GM21717 (cell line): Measurements from ENCODE around the gene MAST4.

Source experiments
- ATAC-seq: cut with Tn5 transposase; IDR thresholded peaks from one replicate; pipeline ENCODE4 v1.9.1; 2021; ENCODE audit warnings: mild to moderate bottlenecking, moderate library complexity; ENCODE audit not compliant: unreplicated experiment

The MAST4 gene

DNA sequence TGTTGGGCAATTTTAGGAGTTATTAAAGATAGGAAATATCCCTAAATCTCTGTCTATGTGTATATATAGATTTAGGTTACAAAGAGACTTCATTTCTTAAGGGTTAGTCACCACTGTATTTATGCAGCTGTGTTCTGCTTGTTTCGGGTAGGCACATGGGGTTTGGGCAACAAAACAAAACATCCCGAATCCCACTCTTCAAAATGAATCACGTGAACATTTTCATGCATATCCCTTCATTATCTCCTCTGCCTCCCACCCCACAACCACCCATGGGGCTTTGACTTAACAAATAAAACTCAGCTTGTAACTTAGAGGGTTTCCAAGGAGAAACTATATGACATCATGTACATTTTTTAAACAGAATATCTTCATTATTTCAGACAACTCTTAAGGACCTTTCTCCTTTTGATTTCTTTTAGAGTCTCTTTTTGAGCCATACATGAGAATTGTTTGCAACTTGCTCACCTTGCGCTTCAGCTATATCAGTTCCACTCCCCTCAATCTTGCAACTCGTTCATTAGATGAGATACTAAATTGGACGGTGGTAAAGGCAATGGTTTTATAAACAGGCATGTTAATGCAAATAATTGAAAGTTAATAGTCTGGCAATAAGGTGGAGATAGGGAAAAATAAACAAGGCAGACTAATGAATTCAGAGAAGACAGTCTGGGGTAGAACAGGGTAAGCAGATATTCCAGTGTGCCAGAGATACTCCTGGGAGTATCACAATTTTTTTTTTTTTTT lies 463.7 kb downstream of the MAST4 start:
- no peak for ATAC-seq

DNA sequence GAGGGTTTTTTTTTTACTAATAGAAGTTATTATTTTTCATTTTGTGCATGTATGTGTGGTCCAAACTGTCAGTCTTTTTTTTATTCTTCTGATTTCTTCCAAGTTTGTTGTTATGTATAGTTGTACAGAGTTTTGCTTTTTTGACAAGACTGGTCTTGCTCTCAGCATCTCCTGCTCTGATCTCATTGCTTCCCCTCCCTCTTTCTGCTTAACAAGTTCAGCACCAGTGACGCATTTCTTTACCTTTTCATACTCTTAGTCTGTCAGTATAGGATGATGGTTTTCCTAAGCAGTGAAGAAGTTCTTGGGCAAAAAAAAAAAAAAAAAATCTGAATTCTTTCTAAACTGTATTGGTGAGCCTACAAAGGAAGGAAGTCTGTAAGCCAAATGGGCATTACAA lies 465.3 kb downstream of the MAST4 start:
- ATAC-seq, result no peak

DNA sequence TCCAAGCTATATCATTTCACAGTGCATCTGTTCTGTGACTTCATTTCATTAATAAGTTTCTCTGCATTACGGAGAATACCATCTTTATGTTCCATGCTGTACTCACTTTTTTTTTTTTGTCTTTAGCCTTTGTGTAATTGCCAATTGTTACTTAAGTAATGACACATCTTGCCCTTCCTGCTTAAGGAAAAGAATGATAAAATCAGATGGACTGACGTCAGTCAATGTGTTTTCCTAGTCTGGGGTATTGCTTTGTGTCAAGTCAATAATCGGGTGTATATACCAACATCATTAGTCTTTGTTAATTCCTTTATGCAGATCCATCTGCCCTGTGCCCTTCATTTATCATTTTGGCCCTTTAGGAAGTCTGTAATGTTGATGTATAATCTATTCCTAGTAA lies 466.9 kb downstream of the MAST4 start:
- no peak for ATAC-seq

DNA sequence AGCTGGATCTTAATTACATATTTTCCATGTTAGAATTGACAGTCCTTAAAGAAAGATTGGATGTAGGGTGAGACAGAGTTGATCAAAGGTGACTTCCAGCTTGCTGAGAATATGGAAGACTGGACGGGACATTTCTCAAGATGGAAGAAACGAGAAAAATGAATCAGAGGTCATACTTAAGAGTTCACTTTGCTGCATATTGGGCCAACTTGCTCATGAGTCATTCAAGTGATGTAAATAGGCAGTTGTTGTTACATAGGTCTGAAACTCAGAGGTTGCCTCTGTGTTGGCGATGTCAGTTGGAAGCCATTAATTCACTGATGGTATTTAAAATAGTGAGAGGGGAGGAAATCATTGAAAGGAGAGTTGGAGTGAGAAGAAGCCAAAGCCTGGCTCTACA lies 467.6 kb downstream of the MAST4 start:
- no peak for ATAC-seq

GRCh38 chr5:67065237-67065636 lies 469.0 kb downstream of the MAST4 start:
- ATAC-seq, result no peak

GRCh38 chr5:67065696-67066095 lies 469.5 kb downstream of the MAST4 start:
- no peak for ATAC-seq

DNA sequence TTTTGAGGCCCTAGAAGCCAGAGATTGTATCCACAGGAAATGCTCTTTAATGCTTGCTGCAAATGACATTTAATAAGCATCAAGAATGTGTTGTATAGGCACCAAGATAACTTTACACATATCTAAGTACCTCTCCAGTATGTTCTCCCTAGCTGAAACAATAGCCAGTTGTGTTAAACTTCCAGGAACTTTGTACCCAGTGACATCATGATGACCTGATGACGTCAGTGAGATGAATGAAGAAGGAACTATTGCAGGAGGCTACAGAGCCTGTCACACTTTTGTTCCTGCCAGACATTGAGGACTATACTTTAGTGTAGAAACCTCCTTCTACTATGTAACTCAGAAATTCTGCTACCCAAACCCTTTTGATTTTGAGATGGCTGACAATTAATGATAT lies 470.6 kb downstream of the MAST4 start:
- no peak for ATAC-seq

GRCh38 chr5:67073045-67073680 lies 477.0 kb downstream of the MAST4 start:
- no peak for ATAC-seq

GRCh38 chr5:67077296-67077695 lies 481.1 kb downstream of the MAST4 start:
- no peak for ATAC-seq

DNA sequence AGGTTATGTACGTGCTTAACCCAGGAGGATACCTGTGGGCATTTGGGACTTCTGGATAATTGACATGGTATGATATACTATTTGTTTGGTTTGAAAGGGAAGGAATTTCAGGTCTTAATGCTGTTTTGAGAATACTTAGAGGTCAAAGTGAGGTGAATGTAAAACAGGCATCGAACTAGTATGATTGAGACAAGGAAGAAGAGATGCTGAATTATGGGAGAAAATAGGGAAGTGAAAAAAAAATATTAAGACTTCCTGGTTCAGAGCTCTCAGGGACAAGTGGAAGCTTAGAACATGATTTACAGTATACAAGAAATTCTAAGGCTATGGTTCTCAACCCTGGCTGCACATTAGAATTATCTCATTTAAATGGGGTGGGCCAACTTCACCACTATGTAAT lies 485.1 kb downstream of the MAST4 start:
- ATAC-seq, result no peak

DNA sequence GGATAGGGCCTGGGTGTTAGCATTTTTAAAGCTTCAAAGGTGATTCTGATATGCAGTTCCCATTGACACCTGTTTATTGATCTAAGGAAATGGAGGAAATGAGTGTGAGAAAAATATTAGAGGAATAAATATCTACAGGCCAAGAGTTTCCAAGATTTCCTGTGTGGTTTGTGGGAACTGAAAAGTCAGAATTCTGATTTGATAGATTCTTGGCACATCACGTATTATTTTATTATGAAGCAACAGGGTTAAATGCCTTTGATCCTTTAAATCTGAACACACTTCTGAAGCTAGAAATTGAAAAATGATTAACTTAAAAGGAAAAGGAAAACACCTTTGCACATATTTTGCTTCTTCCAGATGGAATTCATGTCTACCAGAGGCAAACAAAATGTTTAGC lies 486.7 kb downstream of the MAST4 start:
- no peak for ATAC-seq

DNA sequence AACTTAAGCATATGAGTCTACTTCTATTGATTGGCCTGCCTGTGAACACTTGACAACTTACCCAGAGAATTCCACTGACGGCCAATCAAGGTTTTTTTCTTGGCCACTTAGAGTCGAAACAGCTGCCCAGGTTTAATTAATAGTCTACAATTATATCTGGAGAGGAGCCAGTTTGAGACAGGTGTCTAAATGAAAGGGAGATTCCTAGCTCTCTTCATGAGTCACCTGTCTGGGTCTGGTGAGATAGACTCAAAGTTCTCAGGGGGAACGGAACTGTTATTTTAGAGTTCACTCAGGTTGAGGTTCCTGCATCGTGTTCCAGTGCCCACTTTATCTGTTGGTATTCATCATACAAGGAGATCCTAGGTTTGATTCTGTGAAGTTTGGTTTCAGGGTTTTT lies 489.4 kb downstream of the MAST4 start:
- ATAC-seq, result no peak

DNA sequence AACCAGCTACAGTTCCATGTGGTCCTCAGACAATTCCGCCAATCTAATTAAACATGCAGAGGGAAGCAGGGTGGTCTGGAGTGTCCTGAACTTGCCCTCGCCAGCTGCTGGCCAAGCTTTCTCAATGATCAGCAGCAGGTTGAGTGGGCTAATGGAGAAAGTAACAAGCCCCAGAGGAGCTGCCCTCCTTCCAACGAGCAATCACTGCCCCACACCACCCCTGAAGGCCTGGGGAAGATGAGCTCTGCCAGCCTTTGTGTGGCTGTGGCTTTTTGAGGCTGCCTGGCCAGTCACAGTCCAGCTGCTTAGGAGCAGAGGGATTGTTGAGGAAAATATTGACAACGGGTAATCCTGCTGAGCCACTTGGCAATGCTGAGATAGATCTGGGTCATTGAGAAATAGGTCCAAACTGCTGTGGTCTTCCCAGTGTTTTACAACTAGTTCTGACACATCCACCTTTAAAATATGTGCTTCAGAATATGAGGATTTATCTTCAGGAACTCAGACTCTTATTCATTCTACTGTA lies 493.1 kb downstream of the MAST4 start:
- no peak for ATAC-seq

DNA sequence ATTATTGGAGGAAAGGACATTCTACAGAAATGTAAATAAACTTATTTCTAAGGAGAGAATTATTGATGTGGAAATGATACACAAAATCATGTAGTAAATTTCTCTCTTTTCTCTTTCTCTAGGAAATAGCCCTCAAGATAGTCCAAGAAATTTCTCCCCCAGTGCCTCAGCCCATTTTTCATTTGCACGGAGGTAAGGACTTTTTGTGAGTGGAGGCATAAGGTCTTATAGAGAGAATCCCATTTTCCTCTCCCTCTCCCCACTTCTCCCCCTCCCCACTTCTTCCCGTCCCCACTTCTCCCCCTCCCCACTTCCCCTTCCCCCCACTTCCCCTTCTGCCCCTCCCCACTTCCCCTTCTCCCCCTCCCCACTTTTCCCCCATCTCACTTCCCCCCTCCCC lies 493.8 kb downstream of the MAST4 start:
- no peak for ATAC-seq

- no peak for ATAC-seq
Measured at GRCh38 chr5:67090593-67090992, 494.4 kb downstream of the MAST4 start.

- no peak for ATAC-seq
Measured at GRCh38 chr5:67092535-67092934, 496.3 kb downstream of the MAST4 start.

GRCh38 chr5:67093279-67093678 lies 497.1 kb downstream of the MAST4 start:
- ATAC-seq, result no peak

DNA sequence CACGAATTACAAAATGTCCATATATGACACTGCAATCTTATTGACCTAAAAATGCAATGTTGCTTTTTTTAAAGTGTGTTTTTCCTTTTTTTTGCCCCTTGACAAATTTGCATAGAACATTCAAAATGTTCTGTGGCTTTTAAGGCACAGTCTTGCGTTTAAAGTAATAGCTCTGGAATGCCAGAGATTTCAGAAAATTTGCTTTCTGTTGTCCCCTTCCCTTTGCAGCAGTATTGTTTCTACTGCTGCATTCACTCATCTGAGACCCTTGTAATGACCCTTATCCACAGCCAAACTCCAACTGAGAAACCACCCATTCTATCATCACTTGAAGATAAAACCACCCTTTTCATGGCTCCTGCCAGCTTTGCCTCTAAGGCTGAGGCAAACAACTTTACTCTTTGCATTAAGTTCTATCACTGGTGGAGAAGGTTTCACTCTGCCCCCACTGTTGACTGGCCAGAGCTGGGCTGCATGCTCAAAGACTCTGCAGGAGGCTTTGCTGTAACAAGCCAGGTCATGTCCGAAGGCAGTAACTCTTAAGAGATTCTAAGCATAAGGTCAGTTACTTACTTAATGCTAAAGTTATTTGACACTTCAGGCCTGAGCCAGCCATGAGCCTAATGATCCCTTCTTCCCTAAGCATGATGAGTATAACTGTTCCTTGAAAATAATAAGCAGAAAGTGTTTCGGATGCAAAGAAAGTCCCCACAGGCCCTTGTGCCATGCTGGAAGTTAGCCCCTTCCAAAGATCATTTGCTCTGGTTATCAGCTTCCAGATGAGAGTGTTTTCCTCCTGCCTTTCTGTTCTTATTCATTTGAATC lies 498.5 kb downstream of the MAST4 start:
- ATAC-seq, result no peak

DNA sequence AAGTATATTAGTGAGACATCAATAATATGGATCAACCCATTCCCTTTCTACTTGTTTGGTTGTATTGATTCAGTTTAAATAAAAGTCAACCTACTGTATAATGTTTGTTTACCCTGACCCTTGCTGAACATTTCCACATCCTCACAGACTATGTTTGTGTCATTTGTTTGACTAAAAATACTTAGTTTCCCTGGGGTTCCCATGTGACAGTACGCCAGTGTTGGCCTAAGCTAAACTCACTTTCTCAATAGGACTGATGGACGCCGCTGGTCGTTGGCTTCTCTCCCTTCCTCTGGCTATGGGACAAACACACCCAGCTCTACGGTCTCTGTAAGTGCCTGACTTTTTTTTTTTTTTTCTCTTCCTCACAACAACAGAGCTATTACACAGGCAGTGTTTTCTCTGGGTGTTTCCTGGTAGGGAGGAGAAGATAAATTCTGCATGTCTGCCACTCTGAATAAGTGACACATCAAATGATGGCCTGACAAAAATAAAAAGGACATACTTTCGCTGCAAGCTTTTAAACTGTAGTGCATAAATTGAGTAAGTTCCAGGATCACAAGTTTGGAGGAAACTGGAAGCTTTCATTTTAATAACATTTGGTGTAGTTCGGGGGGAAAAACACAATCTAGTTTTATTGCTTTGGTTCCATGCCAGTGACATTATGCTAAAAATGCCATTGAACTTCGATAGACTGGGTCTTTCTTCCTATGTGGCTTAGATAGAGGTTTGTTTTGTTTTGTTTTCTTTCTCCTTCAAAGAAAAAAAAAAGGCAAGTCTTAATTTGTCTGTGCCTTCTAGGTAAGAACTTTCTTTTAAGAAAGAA lies 499.4 kb downstream of the MAST4 start:
- ATAC-seq, result no peak

GRCh38 chr5:67098656-67099055 lies 502.5 kb downstream of the MAST4 start:
- no peak for ATAC-seq

DNA sequence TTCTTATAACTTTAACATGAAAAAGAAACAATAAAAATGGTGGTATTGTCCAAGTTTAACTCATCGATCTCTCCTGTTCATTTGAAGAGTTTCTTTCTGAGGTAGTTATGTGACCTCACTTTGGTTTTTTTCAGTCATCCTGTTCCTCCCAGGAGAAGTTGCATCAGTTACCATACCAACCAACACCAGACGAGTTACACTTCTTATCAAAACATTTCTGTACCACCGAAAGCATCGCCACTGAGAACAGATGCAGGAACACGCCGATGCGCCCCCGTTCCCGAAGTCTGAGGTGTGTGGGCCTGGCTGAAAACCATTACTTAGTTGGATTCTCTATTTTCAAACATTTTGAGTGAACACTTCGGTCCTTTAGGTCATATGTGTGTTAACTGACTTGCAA lies 504.1 kb downstream of the MAST4 start:
- no peak for ATAC-seq
